H1 (cell line): ENCODE measurements around the gene PLXNB2. TPM values are rescaled to one million over a fixed set of nuclear protein-coding genes. Genes with fewer than 3 reads are reported as not detected.

Experiments used
- CTCF ChIP-seq, 3 experiments: IDR thresholded peaks; 1 replicate in 2 of 3; 2 replicates in 1 of 3; pipeline versions ENCODE4 v1.5.1 to v1.6.1; 2011; ENCODE audit warnings: low read length in 3 of 3, mild to moderate bottlenecking in 3 of 3, inconsistent platforms in 2 of 3, low read depth in 1 of 3, moderate library complexity in 1 of 3; ENCODE audit not compliant: insufficient read depth in 1 of 3; ENCODE audit errors: control extremely low read depth in 1 of 3
- SIRT6 ChIP-seq: IDR thresholded peaks from one replicate; pipeline ENCODE4 v1.7.1; 2012; ENCODE audit warnings: low read length, inconsistent platforms
- polyA plus RNA-seq, 7 experiments: library from polyadenylated mRNA; depleted of rRNA in 3 of 7; stranded (reverse) in 5 of 7; unstranded in 2 of 7; fragments of >200 nt in 5 of 7; fragments of 200-250 nt in 2 of 7; gene quantifications; 1 replicate in 5 of 7; 2 replicates in 1 of 7; 4 replicates in 1 of 7; pipeline versions ENCODE4 v1.2.1 to v1.2.3, GENCODE V29; 2011 to 2013; ENCODE audit warnings: missing spikeins in 2 of 7, mixed read lengths in 2 of 7
- total RNA-seq: library from RNA; stranded (reverse); fragmentation: NEBNext Ultra II Directional; extraction: Animal tissue kit (Norgen Biotek cat#: 25700); gene quantifications from 2 replicates; pipeline ENCODE4 v1.2.1, GENCODE V29; 2021

PLXNB2 gene
- total and polyA plus RNA-seq, 2 of the 8 experiments (the other 6 are each of a cell fraction or from before 2014, with no cell fraction given), result 58.3 to 92.8 TPM

- TF ChIP-seq CTCF (IDR thresholded peaks at IDR 0.05; ENCODE audit: control extremely low read depth in 1 of 3, insufficient read depth in 1 of 3, low read depth in 1 of 3, low read length in 3 of 3), result no peak
- no peak for TF ChIP-seq SIRT6
These were observed 53.5 kb downstream of the PLXNB2 start (continued) for GRCh38 chr22:50253941-50254340.
